CMK (cell line): ENCODE results near the gene HOXD10.

Source experiments
- DNase-seq: peaks from one replicate; pipeline ENCODE4 v3.0.0-alpha.2; 2010; ENCODE audit warnings: low read depth

The HOXD10 gene

GRCh38 chr2:176115883-176116813 is at the start of gene HOXD10:
Gene HOXD10, plus strand, starts transcription at chr2:176116778. Its CDS starts 56 bp downstream, at chr2:176116834.
- DNase-seq: no peak

- no peak for DNase-seq
Observed at GRCh38 chr2:176067589-176068418, 48.8 kb upstream of the HOXD10 start.

- DNase-seq: no peak
Observed at GRCh38 chr2:176068419-176068832, 48.2 kb upstream of the HOXD10 start.

GRCh38 chr2:176071330-176072291 is 45.0 kb upstream of the HOXD10 start:
- DNase-seq: no peak

DNA sequence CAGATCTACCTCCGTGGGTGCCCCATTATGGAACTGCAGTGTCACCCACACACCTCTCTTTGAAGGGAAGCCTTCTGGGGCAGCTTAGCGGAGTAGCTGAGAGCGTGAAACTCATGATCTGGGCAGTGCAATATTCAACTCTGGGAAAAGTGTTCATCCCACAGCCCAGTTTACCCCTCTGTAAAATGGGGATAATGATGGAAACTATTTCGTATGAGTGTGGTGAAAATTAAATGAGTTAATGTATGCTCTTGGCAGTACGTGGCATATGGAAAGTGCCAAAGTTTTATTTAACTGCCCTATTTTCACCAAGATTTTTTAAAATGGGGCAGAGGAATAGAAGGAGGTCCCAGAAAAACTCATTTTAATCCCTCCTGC is 44.3 kb upstream of the HOXD10 start:
- no peak for DNase-seq

GRCh38 chr2:176072951-176073904 is 43.4 kb upstream of the HOXD10 start:
- DNase-seq: no peak

DNA sequence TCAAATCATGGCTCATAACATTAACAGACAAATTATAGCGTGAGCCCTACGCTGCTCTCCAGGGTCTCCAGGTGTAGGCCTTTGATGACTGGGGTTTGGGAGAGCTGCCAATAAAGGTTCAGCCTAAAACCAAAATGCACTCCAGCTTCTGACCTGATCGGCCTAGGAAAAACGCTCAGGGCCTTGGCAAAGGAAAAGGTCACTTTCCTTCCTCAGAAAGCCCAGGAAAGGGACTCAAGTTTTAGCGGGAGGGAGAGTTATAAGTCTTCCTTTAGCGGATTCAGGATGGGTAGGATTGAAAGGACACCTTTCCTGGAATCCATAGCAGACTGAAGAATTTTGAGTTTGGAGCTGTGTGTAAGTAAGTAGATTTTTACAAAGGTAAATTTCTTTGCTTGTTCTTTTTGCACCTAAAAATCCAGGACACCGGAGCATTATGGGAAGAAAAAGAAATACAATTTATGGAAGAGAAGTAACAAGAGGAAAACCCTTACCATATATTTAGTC is 41.6 kb upstream of the HOXD10 start:
- DNase-seq: no peak

DNA sequence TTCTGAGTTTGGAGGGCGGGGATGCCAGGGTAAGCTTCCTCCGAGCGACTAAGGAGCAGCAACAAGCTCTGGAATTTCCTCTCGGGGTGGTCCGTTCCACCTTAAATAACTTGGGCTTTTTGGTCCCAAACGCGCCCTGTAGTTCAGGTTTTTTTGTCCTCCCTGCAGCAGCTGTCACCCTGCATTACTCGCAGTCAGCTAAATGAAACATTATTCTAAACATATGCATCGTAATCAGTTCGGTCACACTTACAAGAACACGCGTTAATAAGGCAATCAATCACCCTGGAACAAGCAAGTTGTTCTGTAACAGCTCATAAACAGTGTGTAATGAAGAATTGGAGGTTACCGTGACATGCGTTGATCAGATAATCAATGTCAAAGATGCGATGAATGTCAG is 41.1 kb upstream of the HOXD10 start:
- no peak for DNase-seq

DNA sequence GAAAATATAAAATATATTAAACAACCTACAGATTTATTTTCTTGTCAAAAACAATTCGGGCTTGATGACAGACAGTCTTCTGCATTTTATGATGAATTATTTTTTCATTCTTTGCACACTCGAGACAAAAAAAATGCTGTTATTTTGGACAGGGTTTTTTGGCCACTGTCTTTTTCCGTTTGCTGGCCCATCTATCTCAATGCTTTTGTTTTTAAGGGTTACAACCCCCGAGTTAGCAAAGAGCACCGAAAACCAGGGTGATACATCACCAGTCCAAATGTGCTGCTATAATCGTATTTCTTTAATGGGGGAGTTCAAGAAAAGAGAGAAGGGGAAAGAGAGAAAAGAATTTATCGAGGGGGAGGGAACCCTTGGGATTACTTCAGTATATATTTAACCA is 40.5 kb upstream of the HOXD10 start:
- no peak for DNase-seq

DNA sequence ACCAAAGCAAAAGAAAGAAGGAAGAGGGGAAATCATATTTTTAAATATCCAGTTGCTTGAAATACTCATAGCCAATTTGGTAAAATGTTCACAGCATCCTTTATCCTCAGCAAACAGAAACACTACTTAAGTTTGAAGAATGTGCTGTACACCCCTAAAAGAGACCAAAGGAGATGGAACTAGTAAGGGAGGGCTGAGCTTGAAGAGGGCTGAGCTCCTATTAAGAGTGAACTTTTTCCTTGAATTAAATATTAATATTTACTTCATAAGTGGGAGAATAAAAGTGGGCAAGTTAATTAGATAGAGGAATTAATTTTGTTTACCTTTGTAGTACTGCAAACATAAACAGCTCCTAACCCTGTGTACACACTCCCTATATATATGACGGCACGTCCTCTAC is 39.8 kb upstream of the HOXD10 start:
- no peak for DNase-seq

DNA sequence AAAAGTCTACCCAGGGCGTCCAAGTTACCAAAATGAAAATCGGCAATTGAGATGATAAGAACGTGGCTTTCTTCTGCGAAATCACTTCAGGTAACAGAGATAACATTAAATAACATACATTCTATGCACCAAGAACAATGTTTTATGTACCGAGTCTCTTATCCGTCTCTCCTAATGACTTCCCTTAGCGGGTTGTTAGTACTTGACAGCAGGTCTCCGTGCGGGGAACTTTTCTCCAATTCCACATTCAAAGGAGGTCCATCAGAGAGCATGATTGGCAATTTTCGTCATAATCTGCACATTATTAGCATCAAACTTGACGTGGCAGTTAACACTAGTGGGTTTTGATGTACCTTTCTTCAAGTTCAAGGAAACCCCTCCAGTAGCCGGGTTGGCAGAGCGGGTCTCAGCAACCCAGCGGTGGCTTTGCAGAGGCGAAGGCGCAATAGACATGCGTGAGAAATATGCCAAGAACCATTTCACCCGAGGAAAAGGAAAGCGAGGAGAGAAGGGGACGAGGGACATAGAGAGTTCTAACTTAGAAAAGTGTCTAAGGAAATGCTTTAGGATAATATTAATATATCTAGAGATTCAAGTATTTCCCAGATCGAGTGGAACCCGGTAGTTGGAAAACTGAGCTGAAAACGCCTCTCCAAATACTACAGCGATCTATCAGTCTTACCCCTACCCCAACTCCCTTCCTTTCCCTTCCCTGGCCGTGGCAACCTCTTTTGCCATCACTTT is 37.9 kb upstream of the HOXD10 start:
- DNase-seq: no peak

DNA sequence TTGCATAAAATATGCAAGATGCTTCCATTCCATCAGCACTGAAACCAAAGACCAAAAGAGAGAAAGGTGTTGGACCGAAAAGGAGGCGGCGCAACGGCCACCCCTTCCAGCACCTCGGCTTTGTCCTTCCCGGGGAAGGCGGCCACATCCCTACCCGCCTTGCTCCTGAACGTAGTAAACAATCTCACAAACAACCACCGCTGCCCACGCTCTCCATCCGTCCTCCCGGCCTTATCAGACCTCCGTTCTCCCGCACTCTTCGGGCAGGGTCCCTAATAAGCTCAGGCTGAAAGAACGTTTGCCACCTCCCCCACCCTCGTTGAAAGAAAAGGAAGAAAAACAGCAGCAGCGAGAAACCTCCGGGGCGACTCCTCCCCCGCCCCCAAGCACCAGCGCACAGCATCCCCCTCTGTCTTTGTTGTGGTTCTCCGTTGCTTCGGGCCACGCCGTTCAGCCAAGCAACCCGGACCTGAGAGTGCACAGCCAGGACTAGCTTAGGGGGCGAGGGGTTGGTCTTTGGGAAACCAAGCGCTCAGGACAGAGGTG is 37.2 kb upstream of the HOXD10 start:
- no peak for DNase-seq

- DNase-seq: peak; percentile 61
Observed at GRCh38 chr2:176079831-176080539, 36.6 kb upstream of the HOXD10 start.

DNA sequence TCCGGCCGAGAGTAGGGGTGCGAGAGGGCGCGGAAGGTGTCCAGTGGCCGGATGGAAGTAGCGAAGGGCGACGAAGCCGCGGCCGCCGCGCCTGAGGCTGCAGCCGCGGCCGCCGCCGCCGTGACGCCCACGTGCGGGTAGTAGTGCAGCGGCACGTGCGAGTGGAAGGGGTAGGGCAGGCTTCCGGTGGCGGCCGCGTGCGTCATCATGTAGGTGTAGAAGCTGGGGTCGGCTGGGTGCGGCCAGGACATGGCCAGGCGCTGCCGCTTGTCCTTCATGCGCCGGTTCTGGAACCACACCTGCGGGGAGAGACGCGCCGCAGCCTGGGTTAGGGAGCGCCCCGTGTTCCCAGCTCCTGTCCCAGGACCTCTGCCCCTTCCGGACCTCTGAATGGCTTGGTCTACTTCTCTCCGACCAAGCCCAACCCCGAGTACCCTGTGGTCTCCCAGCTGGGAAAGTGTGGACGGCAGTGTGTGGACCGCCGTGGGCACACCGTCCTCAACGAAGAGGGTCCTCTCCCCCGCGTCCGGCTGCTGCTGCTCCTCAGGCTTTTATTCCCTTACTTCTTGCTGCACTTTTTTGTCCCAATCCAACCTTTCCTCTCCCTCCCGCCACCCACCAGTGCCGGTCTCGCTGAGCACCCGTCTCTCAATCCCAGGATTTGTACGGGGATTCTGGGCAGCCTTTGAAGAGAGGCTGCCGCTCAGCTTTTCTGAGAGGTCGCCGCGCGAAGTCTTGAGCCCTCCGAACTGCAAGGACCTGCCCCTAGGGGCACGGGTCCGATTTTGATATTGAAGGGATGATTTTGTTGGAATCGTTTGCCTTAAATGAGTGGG is 35.8 kb upstream of the HOXD10 start:
- no peak for DNase-seq

DNA sequence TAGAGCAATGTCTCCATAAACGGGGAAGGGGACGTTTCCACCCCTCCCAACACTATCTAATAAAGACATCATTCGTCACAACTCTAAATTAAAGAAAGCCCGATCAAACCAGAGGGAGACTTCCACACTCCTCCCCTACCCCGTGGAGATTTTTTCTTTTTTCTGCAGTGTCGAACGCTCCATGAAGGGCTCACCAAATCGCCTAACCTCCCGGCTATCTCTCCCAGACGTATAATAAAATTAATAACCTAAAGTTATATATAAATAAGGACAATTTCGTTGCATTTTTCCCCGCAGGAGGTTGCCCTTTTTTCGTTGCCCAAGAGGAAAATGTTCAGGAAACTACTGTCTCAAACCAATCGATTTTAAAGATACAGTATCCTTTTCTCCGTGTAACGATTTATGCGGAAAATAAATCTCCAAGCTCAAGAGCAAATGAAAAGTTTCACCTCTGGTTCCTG is 35.2 kb upstream of the HOXD10 start:
- DNase-seq: no peak

DNA sequence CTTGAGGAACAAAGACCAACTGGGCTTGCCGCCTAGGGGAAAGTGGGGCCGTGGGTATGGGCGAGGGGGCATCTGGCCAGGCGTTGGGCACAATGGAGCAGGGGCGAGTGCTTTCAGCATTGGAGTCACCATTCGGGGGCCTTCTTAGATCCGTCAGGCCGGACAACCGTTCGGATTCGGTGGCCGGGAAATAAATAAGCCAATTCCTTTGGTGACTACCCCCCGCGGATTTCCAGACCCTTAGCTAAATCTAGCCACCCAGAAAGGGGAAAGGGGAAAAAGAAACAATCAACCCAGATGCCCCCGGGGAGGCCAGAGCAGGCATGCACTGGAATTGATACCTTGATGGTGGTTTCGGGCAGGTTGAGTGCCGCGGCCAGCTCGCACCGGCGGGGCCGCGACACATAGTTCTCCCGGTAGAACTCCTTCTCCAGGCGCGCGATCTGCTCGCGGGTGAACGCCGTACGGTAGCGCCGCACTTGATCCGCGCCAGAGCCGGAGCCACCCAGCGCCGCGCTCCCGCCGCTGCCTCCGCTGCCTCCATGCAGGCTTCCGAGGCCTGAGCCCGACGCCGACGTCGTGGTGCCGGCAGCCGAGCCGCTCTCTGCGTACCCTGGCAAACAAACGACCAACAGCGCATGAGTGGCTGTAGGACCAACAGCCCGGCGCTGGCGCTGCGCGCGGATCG is 34.6 kb upstream of the HOXD10 start:
- no peak for DNase-seq

DNA sequence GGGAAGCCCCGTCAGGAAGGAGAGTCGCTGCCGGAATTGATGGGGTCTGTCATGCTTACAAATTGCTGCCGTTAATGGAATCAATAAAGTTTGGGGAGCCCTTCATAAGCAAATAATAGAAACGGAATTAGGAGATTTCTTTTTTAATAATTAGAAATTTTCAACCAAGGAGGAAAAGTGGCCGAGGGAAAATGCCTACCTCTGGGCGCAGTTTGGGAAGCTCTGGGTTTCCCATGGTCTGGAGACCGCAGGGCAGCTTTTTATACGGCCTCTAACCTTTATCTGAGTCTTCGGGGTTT is 34.1 kb upstream of the HOXD10 start:
- no peak for DNase-seq
